HPDE6-E6E7 (cell line): ENCODE results near the gene OR2AP1.
"Not testable (repeated sequence)": the region's sequence is repeated elsewhere in the genome, so short reads cannot be mapped to it uniquely, and the experiment has no call there.

ENCODE experiments used
- DNase-seq: peaks from one replicate; pipeline ENCODE4 v3.0.0; 2011; ENCODE audit warnings: missing footprints; ENCODE audit errors: extremely low spot score

OR2AP1 gene

GRCh38 chr12:55572168-55572567, at the start of gene OR2AP1:
Gene OR2AP1, plus strand, starts transcription at chr12:55572468. Its CDS starts 1,947 bp downstream, at chr12:55574415.
- no peak for DNase-seq

GRCh38 chr12:55548235-55548634, 24.0 kb upstream of the OR2AP1 start:
- not testable (repeated sequence) for DNase-seq

- DNase-seq: no peak
Observed at GRCh38 chr12:55548756-55549155, 23.5 kb upstream of the OR2AP1 start.

GRCh38 chr12:55549302-55549701, 23.0 kb upstream of the OR2AP1 start, which contains the start of gene OR6C4:
Gene OR6C4, plus strand, starts transcription at chr12:55549602. Its CDS starts 1,625 bp downstream, at chr12:55551227.
- no peak for DNase-seq

- no peak for DNase-seq
Observed at GRCh38 chr12:55554296-55554695, 18.0 kb upstream of the OR2AP1 start.

GRCh38 chr12:55570060-55570459, 2.2 kb upstream of the OR2AP1 start:
- not testable (repeated sequence) for DNase-seq

- DNase-seq: not testable (repeated sequence)
Observed at GRCh38 chr12:55570689-55571088, 1.6 kb upstream of the OR2AP1 start.

- DNase-seq: no peak
Observed at GRCh38 chr12:55582066-55582465, 9.8 kb downstream of the OR2AP1 start.

GRCh38 chr12:55585817-55586216, 13.5 kb downstream of the OR2AP1 start:
- no peak for DNase-seq

- not testable (repeated sequence) for DNase-seq
Observed at GRCh38 chr12:55590152-55590551, 17.9 kb downstream of the OR2AP1 start.

- peak; percentile 38 for DNase-seq
Observed at GRCh38 chr12:55607821-55608594, 35.7 kb downstream of the OR2AP1 start.

GRCh38 chr12:55610598-55610997, 38.3 kb downstream of the OR2AP1 start:
- DNase-seq: no peak

GRCh38 chr12:55612646-55613045, 40.4 kb downstream of the OR2AP1 start:
- DNase-seq: no peak

- no peak for DNase-seq
Observed at GRCh38 chr12:55614764-55615163, 42.5 kb downstream of the OR2AP1 start.

GRCh38 chr12:55619354-55620138, 47.3 kb downstream of the OR2AP1 start:
- DNase-seq: peak; percentile 82

GRCh38 chr12:55624056-55624455, 51.8 kb downstream of the OR2AP1 start:
- DNase-seq: no peak
